Cardiac muscle cell (in vitro differentiated cells and primary cell): Measurements from ENCODE around the gene SPINK2. TPM values are rescaled to one million over a fixed set of nuclear protein-coding genes. Genes with fewer than 3 reads are reported as not detected.

ENCODE experiments used
- DNase-seq, 2 donors: peaks; one replicate each; pipeline versions ENCODE4 v3.0.0 to v3.0.0-alpha.2; 2010 to 2017; ENCODE audit warnings: low read depth in 1 of 2, low spot score in 1 of 2
- H3K27ac ChIP-seq: fragments of 200-600 bp; sonication (generic); 2 replicates; pipeline ENCODE4 v1.5.1; 2016
- H3K27me3 ChIP-seq: fragments of 200-600 bp; sonication (generic); 2 replicates; pipeline ENCODE4 v1.6.0; 2016; ENCODE audit warnings: control low read depth
- H3K36me3 ChIP-seq: fragments of 200-600 bp; sonication (generic); 2 replicates; pipeline ENCODE4 v1.5.1; 2016; ENCODE audit warnings: control low read depth
- H3K4me1 ChIP-seq: fragments of 200-600 bp; sonication (generic); 2 replicates; pipeline ENCODE4 v1.8.1; 2017; ENCODE audit warnings: low read depth, mild to moderate bottlenecking, mixed run types
- H3K4me3 ChIP-seq: fragments of 200-600 bp; sonication (generic); 2 replicates; pipeline ENCODE4 v1.5.1; 2016; ENCODE audit warnings: mild to moderate bottlenecking
- H3K9me3 ChIP-seq: fragments of 200-600 bp; sonication (generic); 2 replicates; pipeline ENCODE4 v1.5.1; 2017; ENCODE audit warnings: low read depth, mild to moderate bottlenecking, control low read depth
- polyA plus RNA-seq: library from polyadenylated mRNA; unstranded; fragments of >200 nt; fragmentation: Nextera tagmentation; extraction: Ambion mirVana; gene quantifications from 2 replicates; pipeline ENCODE4 v1.2.1, GENCODE V29; 2016
- total RNA-seq: library from RNA; depleted of rRNA; stranded (reverse); fragments of >200 nt; gene quantifications from 2 replicates; pipeline ENCODE4 v1.2.3, GENCODE V29; 2016
- TF ChIP-seq, protein P1 (sequence below): IDR thresholded peaks from 2 replicates; pipeline ENCODE4 v1.5.1; 2012; ENCODE audit warnings: low read depth, mild to moderate bottlenecking, low read length

SPINK2 gene
- total and polyA plus RNA-seq, 2 experiments from 2014 or later = not detected

DNA sequence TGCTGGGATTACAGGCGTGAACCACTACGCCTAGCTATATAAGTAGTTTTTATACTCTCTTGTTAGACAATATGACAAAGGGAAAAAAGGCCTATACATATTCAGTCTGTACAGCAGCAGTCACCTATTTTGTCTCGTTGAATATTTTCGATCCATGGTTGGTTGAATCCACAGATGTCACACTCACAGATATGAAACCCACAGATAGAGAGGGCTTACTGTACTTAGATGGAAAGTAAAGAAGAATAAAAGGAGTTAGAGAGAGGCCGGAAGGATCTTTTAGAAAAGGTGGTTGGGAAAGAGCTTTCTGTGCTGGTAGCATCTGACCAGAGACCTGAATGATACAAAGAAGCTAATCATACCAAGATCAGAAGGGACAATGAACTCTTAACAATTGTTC, 38.3 kb upstream of the SPINK2 start:
- Histone ChIP-seq H3K27me3 (no peaks in the 10 kb centered on the region), H3K36me3 (no peaks in the 10 kb centered on the region), H3K27ac (no peak overlapping the region), H3K4me1 (no peaks in the 10 kb centered on the region), H3K9me3 (no peaks in the 10 kb centered on the region), H3K4me3 (no peak overlapping the region)
- DNase-seq = no peak
- TF ChIP-seq, protein P1, sequence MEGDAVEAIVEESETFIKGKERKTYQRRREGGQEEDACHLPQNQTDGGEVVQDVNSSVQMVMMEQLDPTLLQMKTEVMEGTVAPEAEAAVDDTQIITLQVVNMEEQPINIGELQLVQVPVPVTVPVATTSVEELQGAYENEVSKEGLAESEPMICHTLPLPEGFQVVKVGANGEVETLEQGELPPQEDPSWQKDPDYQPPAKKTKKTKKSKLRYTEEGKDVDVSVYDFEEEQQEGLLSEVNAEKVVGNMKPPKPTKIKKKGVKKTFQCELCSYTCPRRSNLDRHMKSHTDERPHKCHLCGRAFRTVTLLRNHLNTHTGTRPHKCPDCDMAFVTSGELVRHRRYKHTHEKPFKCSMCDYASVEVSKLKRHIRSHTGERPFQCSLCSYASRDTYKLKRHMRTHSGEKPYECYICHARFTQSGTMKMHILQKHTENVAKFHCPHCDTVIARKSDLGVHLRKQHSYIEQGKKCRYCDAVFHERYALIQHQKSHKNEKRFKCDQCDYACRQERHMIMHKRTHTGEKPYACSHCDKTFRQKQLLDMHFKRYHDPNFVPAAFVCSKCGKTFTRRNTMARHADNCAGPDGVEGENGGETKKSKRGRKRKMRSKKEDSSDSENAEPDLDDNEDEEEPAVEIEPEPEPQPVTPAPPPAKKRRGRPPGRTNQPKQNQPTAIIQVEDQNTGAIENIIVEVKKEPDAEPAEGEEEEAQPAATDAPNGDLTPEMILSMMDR = no peak

DNA sequence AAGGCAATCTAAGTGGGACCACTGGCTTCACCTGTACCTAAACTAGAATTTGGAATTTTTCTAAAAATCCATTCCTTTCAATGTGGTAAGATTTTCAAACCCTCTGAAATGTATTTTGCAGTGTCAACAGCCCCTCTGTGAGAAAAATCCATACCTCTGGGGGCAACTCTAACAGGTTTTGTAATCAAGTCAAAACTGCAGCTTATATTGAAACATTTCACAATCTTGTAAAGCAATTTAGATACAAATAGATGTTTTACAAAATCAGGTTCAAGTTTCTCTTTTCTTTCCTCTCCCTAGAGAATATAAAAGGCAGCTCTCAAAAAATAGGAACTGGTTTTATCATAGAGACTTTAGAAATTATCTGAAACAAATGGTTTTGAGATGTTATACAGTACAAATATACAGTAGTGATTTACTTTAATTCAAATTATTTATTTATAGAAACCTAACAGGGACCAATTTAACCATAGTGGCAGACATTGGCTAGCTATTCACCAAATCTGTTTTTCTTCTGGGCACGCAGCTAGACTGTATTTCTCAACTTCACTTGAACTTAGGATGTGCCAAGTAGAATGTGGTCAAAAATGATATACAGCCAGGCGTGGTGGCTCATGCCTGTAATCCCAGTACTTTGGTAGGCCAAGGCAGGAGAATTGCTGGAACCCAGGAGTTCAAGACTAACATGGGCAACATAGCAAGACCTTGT, 36.3 kb upstream of the SPINK2 start:
- no peaks in the 10 kb centered on the region for H3K27me3 ChIP-seq
- TF ChIP-seq, protein P1 = no peak
- no peaks in the 10 kb centered on the region for H3K9me3 ChIP-seq
- peak in 1 of 2 donors; percentile 46 for DNase-seq
- no peaks in the 10 kb centered on the region for H3K36me3 ChIP-seq
- no peaks in the 10 kb centered on the region for H3K4me1 ChIP-seq
- H3K4me3 ChIP-seq = no peak overlapping the region
- H3K27ac ChIP-seq = no peak overlapping the region

DNA sequence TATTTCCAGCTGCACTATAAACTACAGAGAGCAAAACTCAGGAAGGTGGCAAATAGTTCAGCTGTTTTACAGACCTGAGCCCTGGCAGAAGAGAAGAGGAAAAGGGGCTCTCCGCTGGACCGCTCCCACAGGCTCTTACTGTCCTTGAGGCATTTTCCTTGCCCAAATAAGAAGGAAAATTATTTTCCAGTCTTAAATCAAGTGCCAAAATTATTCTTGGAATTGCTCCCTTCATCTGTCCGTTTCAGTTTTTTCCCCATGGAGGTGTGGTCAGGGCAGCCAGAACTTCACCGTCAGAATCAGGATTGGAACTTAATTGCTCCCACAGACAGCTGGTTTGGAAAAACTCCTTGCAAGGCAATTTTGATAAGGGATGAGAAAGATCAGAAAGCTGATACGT, 35.2 kb upstream of the SPINK2 start:
- H3K4me3 ChIP-seq = no peak overlapping the region
- no peak overlapping the region for H3K27ac ChIP-seq
- no peaks in the 10 kb centered on the region for H3K36me3 ChIP-seq
- no peak for DNase-seq
- no peaks in the 10 kb centered on the region for H3K9me3 ChIP-seq
- H3K4me1 ChIP-seq = no peaks in the 10 kb centered on the region
- TF ChIP-seq, protein P1 = no peak
- no peaks in the 10 kb centered on the region for H3K27me3 ChIP-seq

DNA sequence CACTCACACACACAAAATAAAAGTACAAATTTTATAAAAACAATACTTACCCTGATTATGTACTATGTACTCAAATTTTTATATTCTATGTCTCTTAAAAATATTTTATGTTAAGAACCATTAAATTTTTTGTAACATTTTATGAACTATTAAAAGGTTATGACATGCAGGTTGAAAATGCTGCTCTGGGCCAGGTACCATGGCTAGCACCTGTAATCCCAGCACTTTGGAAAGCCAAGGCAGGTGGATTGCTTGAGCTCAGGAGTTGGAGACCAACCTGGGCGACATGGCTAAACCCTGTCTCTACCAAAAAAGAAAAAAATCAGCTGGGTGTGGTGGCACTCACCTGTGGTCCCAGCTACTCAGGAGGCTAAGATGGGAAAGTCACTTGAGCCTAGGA, 29.4 kb upstream of the SPINK2 start:
- no peaks in the 10 kb centered on the region for H3K36me3 ChIP-seq
- H3K9me3 ChIP-seq = no peaks in the 10 kb centered on the region
- H3K27me3 ChIP-seq = no peaks in the 10 kb centered on the region
- DNase-seq = no peak
- TF ChIP-seq, protein P1 = no peak
- H3K27ac ChIP-seq = no peak overlapping the region
- no peaks in the 10 kb centered on the region for H3K4me1 ChIP-seq
- H3K4me3 ChIP-seq = no peak overlapping the region

DNA sequence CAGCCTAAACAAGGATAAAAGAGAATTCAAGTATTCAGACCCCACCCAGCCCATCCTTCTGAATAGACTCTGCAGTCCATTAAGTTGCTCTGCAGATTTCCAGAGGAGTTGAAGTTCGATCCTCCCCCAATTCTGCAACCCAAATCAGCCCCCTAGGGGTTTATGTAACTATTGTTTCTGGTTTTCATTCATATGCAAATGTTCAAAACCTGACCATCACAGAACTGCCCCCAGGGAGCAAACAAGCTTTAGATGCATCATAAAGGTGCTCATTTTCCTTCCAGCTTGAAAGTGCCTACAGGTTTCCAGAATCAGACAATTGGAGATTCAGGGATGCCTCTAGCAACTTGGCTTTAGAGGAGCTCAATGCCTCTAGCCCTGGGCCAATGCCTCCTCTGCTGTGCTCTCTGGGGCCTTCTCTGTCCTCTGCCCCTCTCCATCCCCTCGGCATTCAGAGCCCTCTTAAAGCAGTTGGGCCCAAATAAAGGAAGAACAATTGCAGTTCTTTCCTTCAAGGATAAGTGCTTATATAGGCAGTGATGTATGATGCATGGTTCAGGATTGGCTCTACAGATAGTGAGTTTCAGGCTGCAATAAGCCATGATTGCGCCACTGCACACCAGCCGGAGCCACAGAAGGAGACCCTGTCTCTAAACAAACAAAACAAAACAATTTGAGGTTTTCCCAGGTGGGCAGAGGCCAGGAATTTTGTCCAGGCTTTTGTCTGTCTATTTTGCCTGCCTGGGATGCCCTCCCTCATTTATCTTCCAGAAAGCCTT, 23.5 kb upstream of the SPINK2 start:
- peak in 1 of 2 donors; percentile 42 for DNase-seq
- Histone ChIP-seq H3K9me3 (no peaks in the 10 kb centered on the region), H3K4me1 (no peaks in the 10 kb centered on the region), H3K4me3 (no peak overlapping the region), H3K27me3 (no peaks in the 10 kb centered on the region), H3K27ac (no peak overlapping the region), H3K36me3 (no peaks in the 10 kb centered on the region)
- TF ChIP-seq, protein P1 = no peak
